GM18951 (cell line): ENCODE measurements around the gene KLHL5.

Source experiments
- POLR2A ChIP-seq: IDR thresholded peaks from 4 replicates; pipeline ENCODE4 v1.6.1; 2011; ENCODE audit warnings: mild to moderate bottlenecking; ENCODE audit not compliant: insufficient read length, insufficient read depth; ENCODE audit errors: extremely low read depth
- in situ Hi-C: fragments of 300-500 bp; cut with MboI; formaldehyde crosslinking; loops from one replicate; pipeline ENCODE4 v1.12.0; 2022; ENCODE audit warnings: low sequenced_read_pairs, mixed read lengths, inconsistent platforms; ENCODE audit not compliant: unreplicated experiment

KLHL5 gene

GRCh38 chr4:39047681-39048080 lies 14.4 kb upstream of the KLHL5 start:
- TF ChIP-seq POLR2A = no peak
- in situ Hi-C loops = no loop called here

- in situ Hi-C loops = no loop called here
- no peak for TF ChIP-seq POLR2A
Observed at GRCh38 chr4:39048311-39048710, 13.7 kb upstream of the KLHL5 start.

GRCh38 chr4:39050590-39050989 lies 11.4 kb upstream of the KLHL5 start:
- TF ChIP-seq POLR2A = no peak
- in situ Hi-C loops = no loop called here

GRCh38 chr4:39051492-39051891 lies 10.5 kb upstream of the KLHL5 start:
- in situ Hi-C loops = no loop called here
- TF ChIP-seq POLR2A = no peak

- in situ Hi-C loops = no loop called here
- TF ChIP-seq POLR2A = no peak
Observed at GRCh38 chr4:39053983-39054382, 8.0 kb upstream of the KLHL5 start.

- TF ChIP-seq POLR2A = no peak
- in situ Hi-C loops = no loop called here
Observed at GRCh38 chr4:39054497-39054896, 7.5 kb upstream of the KLHL5 start.

- in situ Hi-C loops = no loop called here
- no peak for TF ChIP-seq POLR2A
Observed at GRCh38 chr4:39056023-39056422, 6.0 kb upstream of the KLHL5 start.

GRCh38 chr4:39061457-39061856 lies 575 bp upstream of the KLHL5 start:
- TF ChIP-seq POLR2A = no peak
- in situ Hi-C loops = no loop called here

GRCh38 chr4:39062770-39063097 lies 702 bp downstream of the KLHL5 start:
- TF ChIP-seq POLR2A = no peak
- in situ Hi-C loops = no loop called here

- in situ Hi-C loops = no loop called here
- no peak for TF ChIP-seq POLR2A
Observed at GRCh38 chr4:39063430-39063829, 1.4 kb downstream of the KLHL5 start.

GRCh38 chr4:39066371-39066770 lies 4.3 kb downstream of the KLHL5 start:
- no peak for TF ChIP-seq POLR2A
- in situ Hi-C loops = no loop called here

- no peak for TF ChIP-seq POLR2A
- in situ Hi-C loops = no loop called here
Observed at GRCh38 chr4:39067031-39067430, 5.0 kb downstream of the KLHL5 start.

- in situ Hi-C loops = no loop called here
- TF ChIP-seq POLR2A = no peak
Observed at GRCh38 chr4:39067451-39067850, 5.4 kb downstream of the KLHL5 start.

- no peak for TF ChIP-seq POLR2A
- in situ Hi-C loops = no loop called here
Observed at GRCh38 chr4:39068907-39069306, 6.9 kb downstream of the KLHL5 start.

- TF ChIP-seq POLR2A = no peak
- in situ Hi-C loops = no loop called here
Observed at GRCh38 chr4:39078829-39079228, 16.8 kb downstream of the KLHL5 start.
